ENCODE data around the gene RAB26.
"Not testable (repeated sequence)": the region's sequence is repeated elsewhere in the genome, so short reads cannot be mapped to it uniquely, and the experiment has no call there.

Gene RAB26

GRCh38 chr16:2196162-2196980 lies 47.9 kb downstream of the RAB26 start, which contains the start of gene CASKIN1:
TSS of gene CASKIN1 (minus strand) at chr16:2196605. CDS start at chr16:2196432, 173 bp downstream.
- no peak for DNase-seq (ENCODE audit: low spot score)

- DNase-seq (ENCODE audit: low spot score) = no peak
Measured at GRCh38 chr16:2196981-2197511, 48.6 kb downstream of the RAB26 start.

- DNase-seq (ENCODE audit: low spot score) = no peak
Measured at GRCh38 chr16:2197765-2198164, 49.3 kb downstream of the RAB26 start.

GRCh38 chr16:2198283-2198682 lies 49.9 kb downstream of the RAB26 start:
- no peak for DNase-seq (ENCODE audit: low spot score)

GRCh38 chr16:2199095-2199494 lies 50.7 kb downstream of the RAB26 start:
- DNase-seq (ENCODE audit: low spot score) = no peak

GRCh38 chr16:2199621-2200139 lies 51.3 kb downstream of the RAB26 start:
- no peak for DNase-seq (ENCODE audit: low spot score)

- no peak for DNase-seq (ENCODE audit: low spot score)
Measured at GRCh38 chr16:2200313-2200712, 51.9 kb downstream of the RAB26 start.

- DNase-seq (ENCODE audit: low spot score) = not testable (repeated sequence)
Measured at GRCh38 chr16:2203119-2203688, 54.8 kb downstream of the RAB26 start.
